K562 (cell line): Measurements from ENCODE around the gene HSPA8. TPM values are rescaled to one million over a fixed set of nuclear protein-coding genes. Genes with fewer than 3 reads are reported as not detected.
A peak's percentile ranks its signal among the peaks of the same experiment; 100 is the strongest.

Experiments used
- ATF3 ChIP-seq, 2 experiments: fragments of 450-650 bp in 1 of 2; sonication (generic) in 1 of 2; formaldehyde crosslinking in 1 of 2; IDR thresholded peaks in 1 of 2; conservative IDR thresholded peaks in 1 of 2; 2 replicates each; pipeline versions ENCODE4 v1.6.1 to v1.8.1; 2016 to 2023; ENCODE audit warnings: mild to moderate bottlenecking in 2 of 2, moderate library complexity in 2 of 2, inconsistent platforms in 1 of 2, missing genetic modification reagents in 1 of 2
- FOXA3 ChIP-seq, 2 experiments: fragments of 450-650 bp in 1 of 2; sonication (generic) in 1 of 2; formaldehyde crosslinking; IDR thresholded peaks in 1 of 2; conservative IDR thresholded peaks in 1 of 2; 2 replicates each; pipeline versions ENCODE4 v1.4.0 to v1.8.0; 2020 to 2022; ENCODE audit warnings: mild to moderate bottlenecking in 2 of 2, missing genetic modification reagents in 1 of 2
- MCM7 ChIP-seq, 2 experiments: fragments of 450-650 bp; IDR thresholded peaks; 2 replicates each; pipeline ENCODE4 v1.6.1; 2016 to 2018
- MITF ChIP-seq: IDR thresholded peaks from 2 replicates; pipeline ENCODE4 v1.6.1; 2014; ENCODE audit warnings: antibody characterized with exemption
- PHB2 ChIP-seq: fragments of 450-650 bp; IDR thresholded peaks from 2 replicates; pipeline ENCODE4 v1.6.1; 2017; ENCODE audit warnings: low read depth
- PHF8 ChIP-seq: fragments of 200-600 bp; sonication (generic); IDR thresholded peaks from 2 replicates; pipeline ENCODE4 v1.6.1; 2012; ENCODE audit warnings: mixed run types, mild to moderate bottlenecking, inconsistent platforms, low read length, moderate library complexity, borderline replicate concordance
- RB1 ChIP-seq: fragments of 450-650 bp; IDR thresholded peaks from 2 replicates; pipeline ENCODE4 v1.6.1; 2017; ENCODE audit warnings: low read depth, mild to moderate bottlenecking
- SIN3A ChIP-seq, 2 experiments: fragments of 150-350 bp in 1 of 2; IDR thresholded peaks; 2 replicates each; pipeline ENCODE4 v1.6.1; 2011 to 2016; ENCODE audit warnings: borderline replicate concordance in 2 of 2, low read depth in 2 of 2, low read length in 2 of 2, mild to moderate bottlenecking in 2 of 2, moderate library complexity in 2 of 2; ENCODE audit not compliant: control insufficient read depth in 1 of 2
- SIX5 ChIP-seq, 2 experiments: IDR thresholded peaks; 2 replicates each; pipeline ENCODE4 v1.6.1; 2011; ENCODE audit warnings: low read length in 2 of 2, borderline replicate concordance in 1 of 2, low read depth in 1 of 2, mild to moderate bottlenecking in 1 of 2, moderate library complexity in 1 of 2; ENCODE audit not compliant: insufficient read depth in 1 of 2
- SP1 ChIP-seq: sonication (generic); formaldehyde crosslinking; IDR thresholded peaks from 2 replicates; pipeline ENCODE4 v1.8.1; 2022; ENCODE audit warnings: mild to moderate bottlenecking, missing genetic modification reagents
- SP2 ChIP-seq: IDR thresholded peaks from 2 replicates; pipeline ENCODE4 v1.6.1; 2011; ENCODE audit warnings: mild to moderate bottlenecking, low read depth, low read length, moderate library complexity; ENCODE audit not compliant: poor library complexity, severe bottlenecking; ENCODE audit errors: extremely low read depth
- ZBTB7A ChIP-seq: IDR thresholded peaks from 2 replicates; pipeline ENCODE4 v1.6.1; 2011; ENCODE audit warnings: low read depth, mild to moderate bottlenecking, low read length, moderate library complexity, borderline replicate concordance; ENCODE audit not compliant: control insufficient read depth
- ZC3H4 ChIP-seq: sonication (generic); formaldehyde crosslinking; IDR thresholded peaks from 2 replicates; pipeline ENCODE4 v1.9.0; 2021; ENCODE audit warnings: missing genetic modification reagents, borderline replicate concordance
- ZNF407 ChIP-seq: fragments of 450-650 bp; IDR thresholded peaks from 2 replicates; pipeline ENCODE4 v1.6.1; 2016; ENCODE audit warnings: low read depth
- ZNF436 ChIP-seq: fragments of 250-450, 450-650 bp; sonication (Bioruptor Pico); formaldehyde crosslinking; IDR thresholded peaks from 2 replicates; pipeline ENCODE4 v1.7.0; 2020; ENCODE audit warnings: mild to moderate bottlenecking
- ZNF57 ChIP-seq: fragments of 450-650 bp; formaldehyde crosslinking; IDR thresholded peaks from 2 replicates; pipeline ENCODE4 v1.4.0; 2020; ENCODE audit warnings: mild to moderate bottlenecking, moderate library complexity
- polyA plus RNA-seq, 8 experiments: library from polyadenylated mRNA; depleted of rRNA in 4 of 8; stranded (reverse) in 5 of 8; unstranded in 3 of 8; fragments of >200 nt; fragmentation: Nextera tagmentation in 2 of 8; fragmentation: Illumina TruSeq in 1 of 8; extraction: Ambion mirVana in 2 of 8; extraction: Trizol in 1 of 8; gene quantifications; 2 replicates each; pipeline versions ENCODE4 v1.2.1 to v1.2.3, GENCODE V29; 2011 to 2014; ENCODE audit warnings: inconsistent platforms in 1 of 8, missing spikeins in 1 of 8
- total RNA-seq, 7 experiments: library from RNA; depleted of rRNA in 6 of 7; stranded (reverse); fragments of >200 nt in 6 of 7; fragmentation: Illumina TruSeq in 2 of 7; extraction: Trizol in 2 of 7; gene quantifications; 2 replicates each; pipeline versions ENCODE4 v1.2.1 to v1.2.3, GENCODE V29; 2011 to 2021; ENCODE audit warnings: low replicate concordance in 1 of 7

HSPA8 gene
- total and polyA plus RNA-seq, 9 of the 15 experiments (the other 6 are each of a cell fraction or from before 2014, with no cell fraction given) = 1,250 to 3,966 (median 2,773) TPM

DNA sequence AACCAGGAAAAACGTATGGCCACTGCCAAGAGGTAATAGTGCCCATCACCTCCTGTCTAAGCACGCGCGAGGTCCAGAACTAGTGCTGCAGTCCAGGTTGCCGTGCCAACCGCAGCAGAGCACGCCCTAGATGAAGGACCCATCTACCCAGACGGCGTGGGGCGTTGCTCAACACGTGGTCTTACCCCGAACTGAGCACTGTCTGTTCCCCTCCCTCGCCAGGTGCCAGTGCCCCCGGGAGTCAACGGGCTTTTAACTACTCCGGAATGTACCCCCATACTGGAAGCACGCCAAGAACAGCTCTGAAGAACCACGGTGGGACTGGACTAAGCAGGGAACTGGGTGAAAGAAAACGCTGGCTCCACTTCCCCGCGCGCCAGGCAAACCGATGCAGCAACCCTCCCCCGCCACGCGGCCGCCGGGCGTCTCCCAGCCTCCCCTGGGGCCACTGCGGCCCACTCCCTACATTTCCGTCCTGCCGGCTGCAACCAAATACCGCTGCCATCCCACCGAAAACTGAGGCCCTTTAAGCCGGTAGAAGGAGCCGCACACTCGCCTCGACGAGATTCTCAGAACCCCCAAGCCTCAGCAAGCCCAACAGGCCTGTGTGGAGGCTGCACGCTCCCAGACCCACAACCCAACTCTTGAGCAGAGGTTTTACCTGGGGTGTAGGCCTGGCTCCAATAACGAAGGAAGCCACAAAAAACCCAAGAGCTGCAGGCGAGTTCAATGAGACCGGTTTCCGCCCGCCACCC, at the start of gene HSPA8 (continued):
- no peak for TF ChIP-seq ZNF407
- TF ChIP-seq ZNF436 (CRISPR knock-in tag) = no peak
- no peak for TF ChIP-seq ZBTB7A
- no peak for TF ChIP-seq ZNF57
- TF ChIP-seq PHF8 = peak; percentile 83
- TF ChIP-seq ATF3 (IDR thresholded peaks at IDR 0.05) = no peak
- TF ChIP-seq ATF3 (CRISPR knock-in tag; conservative IDR thresholded peaks at IDR 0.05) = no peak
- TF ChIP-seq MCM7 (IDR thresholded peaks at IDR 0.05) = no peak
- no peak for TF ChIP-seq PHB2
- TF ChIP-seq SP2 = no peak
- TF ChIP-seq FOXA3 (CRISPR knock-in tag; conservative IDR thresholded peaks at IDR 0.05 in 1 of 2, IDR thresholded peaks at IDR 0.05 in 1 of 2) = no peak
- no peak for TF ChIP-seq MITF
- TF ChIP-seq SIN3A (IDR thresholded peaks at IDR 0.05; ENCODE audit: borderline replicate concordance in 2 of 2, control insufficient read depth in 1 of 2, low read depth in 2 of 2, low read length in 2 of 2) = peak; percentile 26 to 97; a peak in 3 of 4 replicates
- 0 out of 2 replicates have a peak, but pooled peaks have one; percentile 50 for TF ChIP-seq ZC3H4 (CRISPR knock-in tag)
- TF ChIP-seq SP1 (CRISPR knock-in tag) = no peak
- TF ChIP-seq SIX5 (IDR thresholded peaks at IDR 0.05; ENCODE audit: borderline replicate concordance in 1 of 2, insufficient read depth in 1 of 2, low read depth in 1 of 2, low read length in 2 of 2) = no peak
- TF ChIP-seq RB1 = no peak
